Prostate gland (tissue), 2 donors: ENCODE data around the gene EPHB2.

Experiments
- POLR2AphosphoS5 ChIP-seq: sonication (generic); formaldehyde crosslinking; IDR thresholded peaks from one replicate; pipeline ENCODE4 v1.6.1; 2017; ENCODE audit warnings: antibody characterized with exemption
- TF ChIP-seq, protein P1 (sequence below), 4 experiments: fragments of 200-600 bp in 2 of 4; fragments of 450-650 bp in 2 of 4; sonication (generic) in 2 of 4; IDR thresholded peaks; 1 replicate in 3 of 4; 2 replicates in 1 of 4; pipeline ENCODE4 v1.5.1; 2016 to 2019; ENCODE audit warnings: antibody characterized with exemption in 4 of 4, mild to moderate bottlenecking in 2 of 4, moderate library complexity in 2 of 4

DNA sequence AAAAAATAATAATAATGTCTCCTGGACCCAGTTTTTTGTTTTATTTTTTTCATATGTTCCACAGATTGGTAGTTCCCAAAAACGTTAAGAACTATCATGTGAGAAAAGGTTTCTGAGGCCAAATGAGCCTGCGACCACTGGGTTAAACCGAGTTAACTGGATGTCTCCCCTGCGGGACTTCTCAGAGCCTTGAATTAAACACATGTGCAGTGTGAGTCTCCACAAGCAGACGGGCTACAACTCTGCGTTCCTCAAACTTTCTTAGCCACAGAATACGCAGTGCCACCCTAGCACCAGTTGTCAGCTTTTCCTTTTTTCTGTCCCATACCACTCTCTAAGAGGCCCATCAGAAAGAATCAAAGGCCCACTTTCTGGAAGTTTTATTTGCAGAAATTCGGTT, 164.1 kb downstream of the EPHB2 start:
- TF ChIP-seq, protein P1, sequence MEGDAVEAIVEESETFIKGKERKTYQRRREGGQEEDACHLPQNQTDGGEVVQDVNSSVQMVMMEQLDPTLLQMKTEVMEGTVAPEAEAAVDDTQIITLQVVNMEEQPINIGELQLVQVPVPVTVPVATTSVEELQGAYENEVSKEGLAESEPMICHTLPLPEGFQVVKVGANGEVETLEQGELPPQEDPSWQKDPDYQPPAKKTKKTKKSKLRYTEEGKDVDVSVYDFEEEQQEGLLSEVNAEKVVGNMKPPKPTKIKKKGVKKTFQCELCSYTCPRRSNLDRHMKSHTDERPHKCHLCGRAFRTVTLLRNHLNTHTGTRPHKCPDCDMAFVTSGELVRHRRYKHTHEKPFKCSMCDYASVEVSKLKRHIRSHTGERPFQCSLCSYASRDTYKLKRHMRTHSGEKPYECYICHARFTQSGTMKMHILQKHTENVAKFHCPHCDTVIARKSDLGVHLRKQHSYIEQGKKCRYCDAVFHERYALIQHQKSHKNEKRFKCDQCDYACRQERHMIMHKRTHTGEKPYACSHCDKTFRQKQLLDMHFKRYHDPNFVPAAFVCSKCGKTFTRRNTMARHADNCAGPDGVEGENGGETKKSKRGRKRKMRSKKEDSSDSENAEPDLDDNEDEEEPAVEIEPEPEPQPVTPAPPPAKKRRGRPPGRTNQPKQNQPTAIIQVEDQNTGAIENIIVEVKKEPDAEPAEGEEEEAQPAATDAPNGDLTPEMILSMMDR (IDR thresholded peaks at IDR 0.05): no peak
- no peak for TF ChIP-seq POLR2AphosphoS5
